Panc1 (cell line): ENCODE data around the gene CSTF2T. TPM values are rescaled to one million over a fixed set of nuclear protein-coding genes. Genes with fewer than 3 reads are reported as not detected.

Source experiments
- ATAC-seq: fragments of 200-7000 bp; cut with Tn5 transposase; 2 replicates; pipeline ENCODE4 v1.9.1; 2020; ENCODE audit warnings: mild to moderate bottlenecking, moderate library complexity
- BruUV-seq: library from RNA; stranded (reverse); fragments of 400-500 nt; replicated peaks from 2 replicates; lab custom pipeline; 2021; lab: Mats Ljungman, UMichigan
- CTCF ChIA-PET: fragments of 300-600 bp; sonication (Branson Sonifier 250); formaldehyde crosslinking; loops from one replicate; lab custom pipeline; 2022; ENCODE audit warnings: antibody characterized with exemption; lab: Charles Lee
- POLR2A ChIA-PET: fragments of 300-600 bp; sonication (Branson Sonifier 250); formaldehyde crosslinking; loops from one replicate; lab custom pipeline; 2022; ENCODE audit warnings: antibody characterized with exemption; lab: Charles Lee
- DNase-seq: peaks from one replicate; pipeline ENCODE4 v3.0.0-alpha.2; 2010; ENCODE audit warnings: low read depth, low spot score
- H3K27ac ChIP-seq: 2 replicates; pipeline ENCODE4 v1.5.1; 2011; ENCODE audit warnings: mild to moderate bottlenecking, low read length, inconsistent platforms
- H3K27me3 ChIP-seq: fragments of 200-500 bp; sonication (Bioruptor generic); 2 replicates; pipeline ENCODE4 v1.6.0; 2014; ENCODE audit warnings: low read length, inconsistent platforms; ENCODE audit not compliant: control insufficient read depth, insufficient read depth
- H3K36me3 ChIP-seq: fragments of 200-500 bp; sonication (Bioruptor generic); 2 replicates; pipeline ENCODE4 v1.5.1; 2014; ENCODE audit warnings: inconsistent platforms, mild to moderate bottlenecking, low read length, moderate library complexity; ENCODE audit not compliant: control insufficient read depth, insufficient read depth
- H3K4me1 ChIP-seq: 2 replicates; pipeline ENCODE4 v1.5.1; 2011; ENCODE audit warnings: inconsistent platforms, mild to moderate bottlenecking, low read length, moderate library complexity; ENCODE audit not compliant: control insufficient read depth, insufficient read depth
- H3K4me3 ChIP-seq, 2 experiments: 2 replicates each; pipeline ENCODE4 v1.5.1; 2011 to 2012; ENCODE audit warnings: low read depth in 2 of 2, low read length in 2 of 2, mild to moderate bottlenecking in 2 of 2, inconsistent platforms in 1 of 2, moderate library complexity in 1 of 2
- H3K9me3 ChIP-seq: fragments of 200-500 bp; sonication (Bioruptor generic); 2 replicates; pipeline ENCODE4 v1.5.1; 2014; ENCODE audit warnings: low read depth, mild to moderate bottlenecking, inconsistent platforms, low read length, moderate library complexity; ENCODE audit not compliant: control insufficient read depth, insufficient read depth
- CTCF ChIP-seq: fragments of 450-650 bp; IDR thresholded peaks from 2 replicates; pipeline ENCODE4 v1.5.1; 2017; ENCODE audit warnings: mild to moderate bottlenecking
- POLR2AphosphoS5 ChIP-seq: IDR thresholded peaks from 2 replicates; pipeline ENCODE4 v1.6.1; 2012; ENCODE audit warnings: mild to moderate bottlenecking, low read depth, low read length, moderate library complexity
- REST ChIP-seq, 2 experiments: IDR thresholded peaks; 2 replicates each; pipeline ENCODE4 v1.6.1; 2011 to 2012; ENCODE audit warnings: low read depth in 2 of 2, control low read depth in 1 of 2, low read length in 1 of 2, mild to moderate bottlenecking in 1 of 2, moderate library complexity in 1 of 2; ENCODE audit not compliant: insufficient read depth in 1 of 2
- SIN3A ChIP-seq: IDR thresholded peaks from 2 replicates; pipeline ENCODE4 v1.6.1; 2012; ENCODE audit warnings: low read depth, mild to moderate bottlenecking, low read length, moderate library complexity, borderline replicate concordance; ENCODE audit not compliant: insufficient read depth
- TCF7L2 ChIP-seq: IDR thresholded peaks from 2 replicates; pipeline ENCODE4 v1.6.1; 2011; ENCODE audit warnings: mild to moderate bottlenecking, low read depth, low read length, inconsistent platforms
- in situ Hi-C: cut with HindIII; loops from 2 replicates; pipeline ENCODE4 v1.10.0; 2016; ENCODE audit warnings: low sequenced_read_pairs, low pct_unique_long_range_greater_than_20kb
- intact Hi-C: fragments of 100-400 bp; cut with micrococcal nuclease; formaldehyde crosslinking; loops from one replicate; pipeline ENCODE4 v1.10.0; 2022; ENCODE audit not compliant: unreplicated experiment
- total RNA-seq: library from RNA; stranded (reverse); gene quantifications from one replicate; pipeline ENCODE4 v1.2.1, GENCODE V29; 2021; ENCODE audit not compliant: unreplicated experiment

Gene CSTF2T
- total RNA-seq, 1 experiment from 2014 or later: 20.8 TPM

- peaks cover 17% of the 10 kb centered on the region for H3K4me1 ChIP-seq
- ChIA-PET CTCF (no interaction called here), POLR2A (interaction anchor here (0.5 kb wide), 1 partner anchor 493 kb away, joined by 4 read pairs; no protein-coding TSS in a partner anchor)
- ATAC-seq (peak; percentile 74), DNase-seq (no peak)
- TF ChIP-seq POLR2AphosphoS5 (no peak), CTCF (no peak), REST (IDR thresholded peaks at IDR 0.05; ENCODE audit: insufficient read depth in 1 of 2, low read depth in 2 of 2, low read length in 1 of 2) (no peak), TCF7L2 (no peak), SIN3A (no peak)
- H3K9me3 ChIP-seq: no peaks in the 10 kb centered on the region
- peak overlapping the region; percentile 98 to 99 for H3K4me3 ChIP-seq
- H3K27me3 ChIP-seq: no peaks in the 10 kb centered on the region
- in situ Hi-C loops: no loop called here
- peaks cover 4% of the 10 kb centered on the region; the same call in 1 of the 2 replicates for H3K36me3 ChIP-seq
- BruUV-seq: TSS peak; percentile 83
- H3K27ac ChIP-seq: peak overlapping the region; percentile 100
- intact Hi-C loops: no loop called here
Observed at GRCh38 chr10:51699145-51699474, 285 bp downstream of the CSTF2T start.

- no peak for TF ChIP-seq TCF7L2
- no peak for TF ChIP-seq REST (IDR thresholded peaks at IDR 0.05; ENCODE audit: insufficient read depth in 1 of 2, low read depth in 2 of 2, low read length in 1 of 2)
- no peak for TF ChIP-seq POLR2AphosphoS5
- TF ChIP-seq CTCF: no peak
- TF ChIP-seq SIN3A: no peak
- in situ Hi-C loops: no loop called here
- Histone ChIP-seq H3K27me3 (no peaks in the 10 kb centered on the region), H3K9me3 (no peaks in the 10 kb centered on the region), H3K4me3 (peak overlapping the region; percentile 98 to 99), H3K27ac (peak overlapping the region; percentile 100), H3K4me1 (peaks cover 17% of the 10 kb centered on the region), H3K36me3 (peaks cover 4% of the 10 kb centered on the region; the same call in 1 of the 2 replicates)
- ATAC-seq (no peak), DNase-seq (no peak)
- ChIA-PET CTCF (no interaction called here), POLR2A (interaction anchor here (0.5 kb wide), 1 partner anchor 492 kb away, joined by 4 read pairs; no protein-coding TSS in a partner anchor)
- no TSS peak for BruUV-seq
- intact Hi-C loops: no loop called here
Observed at GRCh38 chr10:51698473-51699063, 827 bp downstream of the CSTF2T start.
